Keratinocyte (primary cell): ENCODE results near the gene CGNL1. TPM values are rescaled to one million over a fixed set of nuclear protein-coding genes. Genes with fewer than 3 reads are reported as not detected.

ENCODE experiments used
- DNase-seq: peaks from one replicate; pipeline ENCODE4 v3.0.0-alpha.2; 2011; ENCODE audit warnings: low read depth, missing footprints, low spot score
- FAIRE-seq: peaks from 2 replicates; lab custom pipeline; 2011; peaks lifted over from hg19 to GRCh38; lab: Jason Lieb, UNC
- H2AFZ ChIP-seq: 2 replicates; pipeline ENCODE4 v1.6.0; 2012; ENCODE audit warnings: low read length, control low read depth, inconsistent platforms; ENCODE audit not compliant: control insufficient read depth
- H3K27ac ChIP-seq: 2 replicates; pipeline ENCODE4 v1.5.1; 2011; ENCODE audit warnings: low read length; ENCODE audit not compliant: control insufficient read depth, insufficient read depth
- H3K27me3 ChIP-seq: 3 replicates; pipeline ENCODE4 v1.6.0; 2011; ENCODE audit warnings: low read length; ENCODE audit not compliant: control insufficient read depth, insufficient read depth; ENCODE audit errors: extremely low read depth
- H3K36me3 ChIP-seq, 2 experiments: 2 replicates in 1 of 2; 3 replicates in 1 of 2; pipeline ENCODE4 v1.5.1; 2011; ENCODE audit warnings: low read length in 2 of 2, mild to moderate bottlenecking in 1 of 2; ENCODE audit not compliant: control insufficient read depth in 2 of 2, insufficient read depth in 2 of 2; ENCODE audit errors: extremely low read depth in 1 of 2
- H3K4me1 ChIP-seq: 3 replicates; pipeline ENCODE4 v1.5.1; 2011; ENCODE audit warnings: low read length; ENCODE audit not compliant: control insufficient read depth, insufficient read depth; ENCODE audit errors: extremely low read depth
- H3K4me2 ChIP-seq: 3 replicates; pipeline ENCODE4 v1.6.0; 2011; ENCODE audit warnings: low read depth, low read length; ENCODE audit not compliant: control insufficient read depth, insufficient read depth; ENCODE audit errors: extremely low read depth
- H3K4me3 ChIP-seq, 3 experiments: fragments of 200-600 bp in 1 of 3; sonication (generic) in 1 of 3; 2 replicates in 2 of 3; 3 replicates in 1 of 3; pipeline ENCODE4 v1.5.1; 2011 to 2016; ENCODE audit warnings: low read length in 3 of 3, mild to moderate bottlenecking in 3 of 3, control low read depth in 2 of 3, inconsistent platforms in 1 of 3, low read depth in 1 of 3, mixed read lengths in 1 of 3, mixed run types in 1 of 3, moderate library complexity in 1 of 3; ENCODE audit not compliant: control insufficient read depth in 2 of 3, insufficient read depth in 2 of 3; ENCODE audit errors: extremely low read depth in 1 of 3
- H3K79me2 ChIP-seq: 2 replicates; pipeline ENCODE4 v1.6.0; 2012; ENCODE audit warnings: low read length; ENCODE audit not compliant: control insufficient read depth, insufficient read depth
- H3K9ac ChIP-seq: 3 replicates; pipeline ENCODE4 v1.6.0; 2011; ENCODE audit warnings: low read length; ENCODE audit not compliant: control insufficient read depth, insufficient read depth; ENCODE audit errors: extremely low read depth
- H3K9me1 ChIP-seq: 3 replicates; pipeline ENCODE4 v1.6.0; 2011; ENCODE audit warnings: low read length; ENCODE audit not compliant: control insufficient read depth, insufficient read depth; ENCODE audit errors: extremely low read depth
- H3K9me3 ChIP-seq: 2 replicates; pipeline ENCODE4 v1.5.1; 2012; ENCODE audit warnings: low read depth, low read length; ENCODE audit not compliant: control insufficient read depth
- H4K20me1 ChIP-seq: 3 replicates; pipeline ENCODE4 v1.6.0; 2011; ENCODE audit warnings: low read length; ENCODE audit not compliant: control insufficient read depth, insufficient read depth; ENCODE audit errors: extremely low read depth
- CTCF ChIP-seq, 3 experiments: IDR thresholded peaks in 1 of 3; conservative IDR thresholded peaks in 1 of 3; optimal IDR thresholded peaks in 1 of 3; 2 replicates in 2 of 3; 3 replicates in 1 of 3; pipeline versions ENCODE3 to v1.5.1; 2011; ENCODE audit warnings: low read length in 3 of 3, mild to moderate bottlenecking in 3 of 3, moderate library complexity in 2 of 3, control low read depth in 1 of 3, inconsistent platforms in 1 of 3; ENCODE audit not compliant: insufficient read depth in 2 of 3; ENCODE audit errors: extremely low read depth in 1 of 3
- EZH2 ChIP-seq: IDR thresholded peaks from one replicate; pipeline ENCODE4 v1.6.1; 2012; ENCODE audit warnings: inconsistent platforms, mild to moderate bottlenecking, low read length, moderate library complexity
- dilution Hi-C: fragments of 300-500 bp; cut with MboI; formaldehyde crosslinking; loops from one replicate; pipeline ENCODE4 v1.7.0; 2020; ENCODE audit warnings: low sequenced_read_pairs; ENCODE audit not compliant: extremely low pct_ligation_motif_present
- polyA plus RNA-seq, 5 experiments: library from polyadenylated mRNA; depleted of rRNA in 3 of 5; stranded (reverse) in 3 of 5; stranded (forward) in 1 of 5; unstranded in 1 of 5; fragments of >200 nt; gene quantifications; 1 replicate in 1 of 5; 2 replicates in 3 of 5; 3 replicates in 1 of 5; pipeline versions ENCODE4 v1.2.1 to v1.2.3, GENCODE V29; 2011 to 2012; ENCODE audit warnings: missing spikeins in 2 of 5, low read depth in 1 of 5, low replicate concordance in 1 of 5

CGNL1 gene
- polyA plus RNA-seq, 1 donor (not counting 4 experiments of a cell fraction or from before 2014, with no cell fraction given) = 0.05 TPM

- Histone ChIP-seq H3K4me3 (no peak overlapping the region), H3K9me3 (no peaks in the 10 kb centered on the region), H3K27me3 (no peaks in the 10 kb centered on the region), H3K4me1 (peaks cover 12% of the 10 kb centered on the region), H3K9me1 (no peaks in the 10 kb centered on the region), H4K20me1 (no peaks in the 10 kb centered on the region), H2AFZ (no peak overlapping the region), H3K27ac (no peak overlapping the region), H3K36me3 (no peaks in the 10 kb centered on the region), H3K9ac (no peak overlapping the region), H3K4me2 (no peak overlapping the region), H3K79me2 (no peaks in the 10 kb centered on the region)
- DNase-seq = no peak
- peak; percentile 95 for FAIRE-seq
- TF ChIP-seq EZH2 = no peak
- no peak for TF ChIP-seq CTCF (optimal IDR thresholded peaks at IDR 0.05 in 1 of 3, IDR thresholded peaks at IDR 0.05 in 1 of 3, conservative IDR thresholded peaks at IDR 0.05 in 1 of 3; ENCODE audit: extremely low read depth in 1 of 3, insufficient read depth in 2 of 3, low read length in 3 of 3)
- dilution Hi-C loops = no loop called here
These were observed 220.7 kb downstream of the CGNL1 start for GRCh38 chr15:57596978-57597377.

- dilution Hi-C loops = no loop called here
- H3K9me1 ChIP-seq = no peaks in the 10 kb centered on the region
- no peaks in the 10 kb centered on the region for H3K27me3 ChIP-seq
- H2AFZ ChIP-seq = no peak overlapping the region
- H4K20me1 ChIP-seq = no peaks in the 10 kb centered on the region
- TF ChIP-seq CTCF (optimal IDR thresholded peaks at IDR 0.05 in 1 of 3, IDR thresholded peaks at IDR 0.05 in 1 of 3, conservative IDR thresholded peaks at IDR 0.05 in 1 of 3; ENCODE audit: extremely low read depth in 1 of 3, insufficient read depth in 2 of 3, low read length in 3 of 3) = no peak
- TF ChIP-seq EZH2 = no peak
- H3K4me2 ChIP-seq = no peak overlapping the region
- no peaks in the 10 kb centered on the region for H3K9me3 ChIP-seq
- DNase-seq (no peak), FAIRE-seq (no peak)
- H3K27ac ChIP-seq = no peak overlapping the region
- no peak overlapping the region for H3K9ac ChIP-seq
- H3K4me1 ChIP-seq = peaks cover 12% of the 10 kb centered on the region
- no peak overlapping the region for H3K4me3 ChIP-seq
- no peaks in the 10 kb centered on the region for H3K36me3 ChIP-seq
- no peaks in the 10 kb centered on the region for H3K79me2 ChIP-seq
These were observed 221.1 kb downstream of the CGNL1 start for GRCh38 chr15:57597431-57597830.
